HepG2 (cell line): Measurements from ENCODE around the gene GDF9. TPM values are rescaled to one million over a fixed set of nuclear protein-coding genes. Genes with fewer than 3 reads are reported as not detected.
A peak's percentile ranks its signal among the peaks of the same experiment; 100 is the strongest.

ENCODE experiments used
- ARID2 ChIP-seq: sonication (generic); formaldehyde crosslinking; IDR thresholded peaks from 2 replicates; pipeline ENCODE4 v1.8.1; 2022; ENCODE audit warnings: mild to moderate bottlenecking, missing genetic modification reagents, borderline replicate concordance
- ARID5B ChIP-seq: IDR thresholded peaks from 2 replicates; pipeline ENCODE4 v1.4.0; 2020; ENCODE audit warnings: mild to moderate bottlenecking, missing genetic modification reagents
- ATM ChIP-seq: fragments of 450-650 bp; IDR thresholded peaks from 2 replicates; pipeline ENCODE4 v1.7.1; 2017; ENCODE audit warnings: mild to moderate bottlenecking, borderline replicate concordance
- CHD2 ChIP-seq: IDR thresholded peaks from 2 replicates; pipeline ENCODE4 v1.6.1; 2011; ENCODE audit warnings: low read depth, low read length, improper control_type of control experiment
- DZIP1 ChIP-seq: sonication (generic); formaldehyde crosslinking; IDR thresholded peaks from 2 replicates; pipeline ENCODE4 v1.5.0; 2020; ENCODE audit warnings: mild to moderate bottlenecking, missing genetic modification reagents
- FLYWCH1 ChIP-seq: sonication (generic); formaldehyde crosslinking; IDR thresholded peaks from 2 replicates; pipeline ENCODE4 v1.8.1; 2023; ENCODE audit warnings: mild to moderate bottlenecking, missing genetic modification reagents
- HNF4G ChIP-seq, 2 experiments: sonication (generic) in 1 of 2; formaldehyde crosslinking in 1 of 2; IDR thresholded peaks; 2 replicates each; pipeline versions ENCODE4 v1.4.0 to v1.6.1; 2011 to 2020; ENCODE audit warnings: borderline replicate concordance in 2 of 2, low read depth in 2 of 2, mild to moderate bottlenecking in 2 of 2, low read length in 1 of 2, missing genetic modification reagents in 1 of 2, moderate library complexity in 1 of 2
- NR2F2 ChIP-seq: IDR thresholded peaks from 2 replicates; pipeline ENCODE4 v1.6.1; 2012; ENCODE audit warnings: low read depth, inconsistent platforms, borderline replicate concordance
- PLSCR1 ChIP-seq: sonication (generic); formaldehyde crosslinking; IDR thresholded peaks from 2 replicates; pipeline ENCODE4 v1.5.0; 2020; ENCODE audit warnings: missing genetic modification reagents, mild to moderate bottlenecking, borderline replicate concordance
- SMAD9 ChIP-seq: sonication (generic); formaldehyde crosslinking; IDR thresholded peaks from 2 replicates; pipeline ENCODE4 v1.5.1; 2020; ENCODE audit warnings: mild to moderate bottlenecking, missing genetic modification reagents
- SP1 ChIP-seq, 2 experiments: fragments of 450-650 bp in 1 of 2; sonication (generic) in 1 of 2; formaldehyde crosslinking in 1 of 2; IDR thresholded peaks; 2 replicates each; pipeline versions ENCODE4 v1.4.0 to v1.6.1; 2016 to 2020; ENCODE audit warnings: missing genetic modification reagents in 1 of 2
- ZBTB4 ChIP-seq: sonication (generic); formaldehyde crosslinking; IDR thresholded peaks from 2 replicates; pipeline ENCODE4 v1.4.0; 2020; ENCODE audit warnings: missing genetic modification reagents, mild to moderate bottlenecking, borderline replicate concordance
- ZNF510 ChIP-seq: sonication (generic); formaldehyde crosslinking; IDR thresholded peaks from 2 replicates; pipeline ENCODE4 v1.4.0; 2020; ENCODE audit warnings: low read depth, mild to moderate bottlenecking, missing genetic modification reagents
- ZNF570 ChIP-seq: sonication (generic); formaldehyde crosslinking; IDR thresholded peaks from 2 replicates; pipeline ENCODE4 v1.4.0; 2020; ENCODE audit warnings: mild to moderate bottlenecking, missing genetic modification reagents, borderline replicate concordance
- ZNF670 ChIP-seq: sonication (generic); formaldehyde crosslinking; IDR thresholded peaks from 2 replicates; pipeline ENCODE4 v1.8.0; 2022; ENCODE audit warnings: mild to moderate bottlenecking, missing genetic modification reagents, borderline replicate concordance
- ZNF740 ChIP-seq: sonication (generic); formaldehyde crosslinking; IDR thresholded peaks from 2 replicates; pipeline ENCODE4 v1.4.0; 2020; ENCODE audit warnings: missing genetic modification reagents
- ZNF768 ChIP-seq: sonication (generic); formaldehyde crosslinking; IDR thresholded peaks from 2 replicates; pipeline ENCODE4 v1.4.0; 2020; ENCODE audit warnings: missing genetic modification reagents
- ZNF777 ChIP-seq: sonication (generic); formaldehyde crosslinking; IDR thresholded peaks from 2 replicates; pipeline ENCODE4 v1.4.0; 2020; ENCODE audit warnings: missing genetic modification reagents
- polyA plus RNA-seq, 8 experiments: library from polyadenylated mRNA; depleted of rRNA in 3 of 8; stranded (reverse) in 7 of 8; unstranded in 1 of 8; fragments of >200 nt; fragmentation: Illumina TruSeq in 4 of 8; extraction: Trizol in 4 of 8; gene quantifications; 2 replicates each; pipeline versions ENCODE4 v1.2.1 to v1.2.3, GENCODE V29; 2011 to 2016; ENCODE audit warnings: low read depth in 4 of 8, missing spikeins in 1 of 8, mixed read lengths in 1 of 8; ENCODE audit not compliant: insufficient read depth in 1 of 8
- total RNA-seq, 5 experiments: library from RNA; depleted of rRNA; stranded (reverse); fragments of >200 nt; fragmentation: Illumina TruSeq; extraction: Trizol; gene quantifications; 2 replicates each; pipeline ENCODE4 v1.2.3, GENCODE V29; 2016; ENCODE audit warnings: low read depth in 1 of 5

Gene GDF9
- total and polyA plus RNA-seq, 2 of the 13 experiments (the other 11 are each of a cell fraction or from before 2014, with no cell fraction given), result 0.33 to 0.38 TPM

- TF ChIP-seq ZBTB4 (CRISPR knock-in tag) (no peak), CHD2 (no peak), FLYWCH1 (CRISPR knock-in tag) (no peak), NR2F2 (no peak), SMAD9 (no peak), SP1 (IDR thresholded peaks at IDR 0.05) (no peak), SP1 (CRISPR knock-in tag; IDR thresholded peaks at IDR 0.05) (no peak), ZNF777 (CRISPR knock-in tag) (no peak), ARID5B (CRISPR knock-in tag) (peak; percentile 59), ZNF510 (peak; percentile 57; the same call in 1 of the 2 replicates), HNF4G (IDR thresholded peaks at IDR 0.05; ENCODE audit: borderline replicate concordance, low read depth, low read length) (0 out of 2 replicates have a peak, but pooled peaks have one; percentile 7), HNF4G (CRISPR knock-in tag; IDR thresholded peaks at IDR 0.05; ENCODE audit: borderline replicate concordance, low read depth) (no peak), PLSCR1 (no peak), ZNF768 (CRISPR knock-in tag) (no peak), ZNF570 (CRISPR knock-in tag) (no peak), ARID2 (CRISPR knock-in tag) (no peak), ZNF740 (CRISPR knock-in tag) (no peak), ATM (no peak), DZIP1 (CRISPR knock-in tag) (no peak), ZNF670 (no peak)
Measured at GRCh38 chr5:132820162-132820754, 46.0 kb downstream of the GDF9 start (continued).
